IPS DF 6.9 (cell line): ENCODE measurements around the gene NAB2.
"Not testable (repeated sequence)": the region's sequence is repeated elsewhere in the genome, so short reads cannot be mapped to it uniquely, and the experiment has no call there.

Experiments used
- DNase-seq: peaks from one replicate; pipeline ENCODE4 v3.0.0-alpha.2; 2013; ENCODE audit warnings: low read depth, low spot score
- H3K27ac ChIP-seq: one replicate; pipeline ENCODE4 v1.5.1; 2013; ENCODE audit warnings: low read length, control low read depth
- H3K27me3 ChIP-seq: 2 replicates; pipeline ENCODE4 v1.6.1; 2013; ENCODE audit warnings: mild to moderate bottlenecking, low read length; ENCODE audit not compliant: control insufficient read depth, insufficient read depth
- H3K36me3 ChIP-seq: 2 replicates; pipeline ENCODE4 v1.6.1; 2013; ENCODE audit warnings: low read length; ENCODE audit not compliant: control insufficient read depth, insufficient read depth
- H3K4me1 ChIP-seq: 2 replicates; pipeline ENCODE4 v1.6.1; 2013; ENCODE audit warnings: low read length; ENCODE audit not compliant: control insufficient read depth, insufficient read depth
- H3K4me3 ChIP-seq: 2 replicates; pipeline ENCODE4 v1.5.1; 2013; ENCODE audit warnings: mild to moderate bottlenecking, low read length
- H3K9me3 ChIP-seq: 2 replicates; pipeline ENCODE4 v1.6.1; 2013; ENCODE audit warnings: low read length, inconsistent platforms; ENCODE audit not compliant: control insufficient read depth, insufficient read depth
- WGBS: extraction: QIAGEN DNeasy Blood & Tissue Kit; methylation state at CpG from one replicate; pipeline ENCODE4 v1.1.7; 2013; ENCODE audit warnings: mixed read lengths, missing lambda C conversion rate; ENCODE audit not compliant: insufficient read length, insufficient coverage; 5-methylcytosine and 5-hydroxymethylcytosine counted together

Gene NAB2

DNA sequence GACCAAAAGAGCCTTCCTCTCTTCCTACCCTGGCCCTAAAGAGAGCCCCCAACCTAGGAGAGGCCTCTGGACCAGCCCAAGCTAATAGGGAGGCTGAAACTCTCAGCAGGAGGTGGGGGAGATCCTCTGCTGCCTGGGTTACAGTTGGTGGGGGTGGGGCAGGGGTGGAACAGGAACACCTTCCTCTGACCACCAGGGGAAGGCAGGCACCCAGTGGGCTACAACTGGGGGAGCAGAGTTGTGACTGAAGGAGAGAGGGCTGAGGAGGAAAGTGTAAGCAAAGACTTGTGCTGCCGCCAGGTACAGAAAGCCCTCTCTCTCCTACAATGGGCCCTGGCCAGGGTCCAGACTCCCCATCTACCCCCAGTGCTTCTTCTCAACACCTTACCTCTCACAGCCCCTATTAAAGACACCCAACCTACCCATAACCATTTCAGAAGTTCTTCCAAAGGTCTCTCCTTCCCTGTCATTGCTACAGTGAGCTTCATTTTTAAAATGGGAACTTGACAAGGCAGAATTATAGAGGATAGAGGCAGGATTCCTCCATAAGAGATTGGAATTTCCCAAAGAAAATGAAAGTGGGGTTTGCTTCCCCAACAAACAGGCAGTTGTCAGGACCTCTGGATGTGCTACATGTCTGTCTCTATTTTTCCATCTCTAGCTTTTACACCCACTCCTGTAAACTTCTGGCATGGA, 40.3 kb upstream of the NAB2 start:
- Histone ChIP-seq H3K36me3 (no peaks in the 10 kb centered on the region), H3K4me3 (no peak overlapping the region), H3K27me3 (no peaks in the 10 kb centered on the region), H3K27ac (no peak overlapping the region), H3K9me3 (no peaks in the 10 kb centered on the region), H3K4me1 (peaks cover 1% of the 10 kb centered on the region; the same call in 1 of the 2 replicates)
- WGBS: no CpG with 5 or more reads among the region's 1 CpG
- DNase-seq: no peak

GRCh38 chr12:57049119-57049446, 39.8 kb upstream of the NAB2 start:
- Histone ChIP-seq H3K36me3 (no peaks in the 10 kb centered on the region), H3K9me3 (no peaks in the 10 kb centered on the region), H3K4me1 (peaks cover 1% of the 10 kb centered on the region; the same call in 1 of the 2 replicates), H3K27me3 (no peaks in the 10 kb centered on the region), H3K4me3 (no peak overlapping the region), H3K27ac (no peak overlapping the region)
- no CpG with 5 or more reads among the region's 4 CpGs for WGBS
- no peak for DNase-seq

DNA sequence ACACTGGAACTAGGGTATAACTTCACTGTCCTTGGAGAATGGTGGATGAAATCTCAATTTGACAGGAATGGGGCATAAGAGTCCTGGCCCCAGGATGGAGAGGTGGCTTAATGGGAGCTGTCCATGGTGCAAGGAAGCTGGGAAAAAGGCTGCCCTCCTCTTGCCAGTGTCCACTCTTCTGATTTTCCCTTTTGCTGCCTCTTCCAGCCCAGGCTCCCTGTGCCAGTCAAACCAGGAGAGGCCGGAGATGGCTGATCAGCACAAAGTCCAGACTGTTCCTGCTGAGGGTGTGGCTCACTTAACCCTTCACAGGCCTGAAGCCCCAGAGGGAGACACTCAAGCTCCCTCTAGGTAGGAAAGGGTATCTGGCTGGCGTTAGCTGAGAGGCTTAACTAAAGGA, 39.0 kb upstream of the NAB2 start, which contains the start of gene MYO1A:
Gene MYO1A (minus strand): TSS at position 240 of the 400 bp plus-strand sequence. CDS start 1,806 bp downstream, outside the sequence.
- no peaks in the 10 kb centered on the region for H3K9me3 ChIP-seq
- no peaks in the 10 kb centered on the region for H3K27me3 ChIP-seq
- H3K36me3 ChIP-seq: no peaks in the 10 kb centered on the region
- WGBS: no CpG with 5 or more reads among the region's 2 CpGs
- no peak within 1 kb of the TSS for H3K4me3 ChIP-seq
- H3K27ac ChIP-seq: no peak within 1 kb of the TSS
- peaks cover 1% of the 10 kb centered on the region; the same call in 1 of the 2 replicates for H3K4me1 ChIP-seq
- DNase-seq: no peak

- WGBS: no CpG with 5 or more reads among the region's 1 CpG
- Histone ChIP-seq H3K4me1 (peaks cover 1% of the 10 kb centered on the region; the same call in 1 of the 2 replicates), H3K27ac (no peak overlapping the region), H3K36me3 (peaks cover 2% of the 10 kb centered on the region; the same call in 1 of the 2 replicates), H3K4me3 (no peak overlapping the region), H3K27me3 (no peaks in the 10 kb centered on the region), H3K9me3 (no peaks in the 10 kb centered on the region)
- no peak for DNase-seq
Measured at GRCh38 chr12:57051011-57051410, 37.9 kb upstream of the NAB2 start.

DNA sequence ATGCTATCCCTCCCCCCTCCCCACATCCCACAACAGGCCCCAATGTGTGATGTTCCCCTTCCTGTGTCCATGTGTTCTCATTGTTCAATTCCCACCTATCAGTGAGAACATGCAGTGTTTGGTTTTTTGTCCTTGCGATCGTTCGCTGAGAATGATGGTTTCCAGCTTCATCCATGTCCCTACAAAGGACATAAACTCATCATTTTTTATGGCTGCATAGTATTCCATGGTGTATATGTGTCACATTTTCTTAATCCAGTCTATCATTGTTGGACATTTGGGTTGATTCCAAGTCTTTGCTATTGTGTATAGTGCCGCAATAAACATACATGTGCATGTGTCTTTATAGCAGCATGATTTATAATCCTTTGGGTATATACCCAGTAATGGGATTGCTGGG, 35.8 kb upstream of the NAB2 start:
- not testable (repeated sequence) for DNase-seq, H3K9me3 ChIP-seq, H3K4me1 ChIP-seq, H3K36me3 ChIP-seq, H3K4me3 ChIP-seq, H3K27ac ChIP-seq, H3K27me3 ChIP-seq
- WGBS: no CpG with 5 or more reads among the region's 4 CpGs

DNA sequence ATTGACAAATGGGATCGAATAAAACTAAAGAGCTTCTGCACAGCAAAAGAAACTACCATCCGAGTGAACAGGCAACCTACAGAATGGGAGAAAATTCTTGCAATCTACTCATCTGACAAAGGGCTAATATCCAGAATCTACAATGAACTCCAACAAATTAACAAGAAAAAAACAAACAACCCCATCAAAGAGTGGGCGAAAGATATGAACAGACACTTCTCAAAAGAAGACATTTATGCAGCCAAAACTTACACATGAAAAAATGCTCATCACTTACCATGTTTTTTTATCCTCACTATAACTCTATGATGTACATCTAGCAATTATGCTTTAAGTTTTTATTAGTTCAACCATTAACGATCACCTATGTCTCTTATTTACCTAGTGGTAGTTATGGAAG, 35.0 kb upstream of the NAB2 start:
- H3K36me3 ChIP-seq: peaks cover 14% of the 10 kb centered on the region; the same call in 1 of the 2 replicates
- WGBS: no CpG with 5 or more reads among the region's 4 CpGs
- H3K27me3 ChIP-seq, H3K4me1 ChIP-seq, DNase-seq, H3K9me3 ChIP-seq, H3K27ac ChIP-seq, H3K4me3 ChIP-seq: not testable (repeated sequence)

GRCh38 chr12:57055824-57056223, 33.1 kb upstream of the NAB2 start:
- peaks cover 26% of the 10 kb centered on the region; the same call in 1 of the 2 replicates for H3K36me3 ChIP-seq

GRCh38 chr12:57057067-57057751, 31.7 kb upstream of the NAB2 start:
- no peaks in the 10 kb centered on the region for H3K9me3 ChIP-seq
- no peak overlapping the region for H3K4me3 ChIP-seq
- WGBS: no CpG with 5 or more reads among the region's 6 CpGs
- H3K27ac ChIP-seq: no peak overlapping the region
- H3K27me3 ChIP-seq: no peaks in the 10 kb centered on the region
- no peak for DNase-seq
- peaks cover 26% of the 10 kb centered on the region; the same call in 1 of the 2 replicates for H3K36me3 ChIP-seq
- H3K4me1 ChIP-seq: no peaks in the 10 kb centered on the region

More at GRCh38 chr12:57055824-57056223, 33.1 kb upstream of the NAB2 start:
- no peak overlapping the region for H3K27ac ChIP-seq
- H3K4me1 ChIP-seq: no peaks in the 10 kb centered on the region
- WGBS: no CpG with 5 or more reads among the region's 3 CpGs
- no peaks in the 10 kb centered on the region for H3K27me3 ChIP-seq
- DNase-seq: no peak
- no peak overlapping the region for H3K4me3 ChIP-seq
- no peaks in the 10 kb centered on the region for H3K9me3 ChIP-seq

DNA sequence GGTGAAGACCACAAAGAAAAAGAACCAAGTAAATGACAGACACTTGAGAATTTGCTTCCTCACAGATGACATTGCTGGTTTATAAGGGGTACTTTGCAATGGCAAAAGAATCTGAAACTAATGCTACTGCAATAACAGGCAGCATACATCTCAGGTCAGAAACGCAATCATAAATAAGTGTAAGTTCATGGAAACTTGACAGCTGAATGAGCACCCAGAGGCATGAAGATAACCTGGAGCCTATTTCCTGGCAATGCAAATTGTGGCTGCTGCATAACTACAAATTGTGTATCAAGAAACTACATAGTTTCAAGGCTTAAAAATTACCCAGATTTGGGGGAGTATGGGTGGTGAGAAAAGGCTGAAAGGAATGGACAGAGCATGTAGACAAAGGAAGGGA, 30.5 kb upstream of the NAB2 start:
- H3K36me3 ChIP-seq: peaks cover 32% of the 10 kb centered on the region; the same call in 1 of the 2 replicates
- no peak overlapping the region for H3K4me3 ChIP-seq
- WGBS: no CpG with 5 or more reads among the region's 1 CpG
- no peak for DNase-seq
- H3K4me1 ChIP-seq: no peaks in the 10 kb centered on the region
- no peaks in the 10 kb centered on the region for H3K27me3 ChIP-seq
- H3K9me3 ChIP-seq: no peaks in the 10 kb centered on the region
- no peak overlapping the region for H3K27ac ChIP-seq

GRCh38 chr12:57063991-57064685, 24.8 kb upstream of the NAB2 start:
- Histone ChIP-seq H3K27me3 (no peaks in the 10 kb centered on the region), H3K27ac (no peak overlapping the region), H3K4me1 (no peaks in the 10 kb centered on the region), H3K9me3 (no peaks in the 10 kb centered on the region), H3K36me3 (peaks cover 24% of the 10 kb centered on the region; the same call in 1 of the 2 replicates), H3K4me3 (no peak overlapping the region)
- no peak for DNase-seq
- WGBS: no CpG with 5 or more reads among the region's 5 CpGs
